ENCODE data around the gene UBE2E1. TPM values are rescaled to one million over a fixed set of nuclear protein-coding genes. Genes with fewer than 3 reads are reported as not detected.

Gene UBE2E1
- total and polyA plus RNA-seq, 2 donors (not counting 1 experiment from before 2014, with no cell fraction given), result 46.7 to 63.7 TPM

- TF ChIP-seq CTCF (IDR thresholded peaks at IDR 0.05) (no peak), EZH2 (IDR thresholded peaks at IDR 0.05; ENCODE audit: borderline replicate concordance, insufficient read depth, low read depth, low read length, poor library complexity, severe bottlenecking) (no peak)
- Histone ChIP-seq H3K9me3 (ENCODE audit: control extremely low read depth in 1 of 3, control insufficient read depth in 2 of 3, insufficient read depth in 1 of 3, low read length in 2 of 3) (no peaks in the 10 kb centered on the region), H2AFZ (ENCODE audit: insufficient read depth, low read depth, low read length, poor library complexity, severe bottlenecking) (peak overlapping the region; percentile 82), H3K27me3 (replicated peaks in 1 of 4; ENCODE audit: control extremely low read depth in 1 of 4, control insufficient read depth in 3 of 4, insufficient read depth in 4 of 4, low read length in 3 of 4) (no peaks in the 10 kb centered on the region), H3K4me2 (replicated peaks; ENCODE audit: low read depth, low read length, poor library complexity, severe bottlenecking) (peak overlapping the region; percentile 99), H3K4me3 (ENCODE audit: control extremely low read depth in 1 of 5, extremely low read depth in 1 of 5, insufficient read depth in 1 of 5, low read depth in 2 of 5, low read length in 4 of 5) (peak overlapping the region in 4 of 5 experiments; percentile 55 to 76 (median 61)), H3K36me3 (replicated peaks in 1 of 2; ENCODE audit: control extremely low read depth in 1 of 2, control insufficient read depth in 1 of 2, extremely low read depth in 1 of 2, insufficient read depth in 2 of 2, low read length in 1 of 2) (no peaks in the 10 kb centered on the region), H3K27ac (ENCODE audit: low read length in 2 of 2) (peak overlapping the region; percentile 10 to 41), H3K4me1 (ENCODE audit: control insufficient read depth in 2 of 2, insufficient read depth in 2 of 2, low read length in 2 of 2) (peaks cover 31 to 35% of the 10 kb centered on the region in 2 donors), H3K9ac (ENCODE audit: low read length) (peak overlapping the region; percentile 86), H4K20me1 (ENCODE audit: control insufficient read depth, insufficient read depth, low read length, poor library complexity, severe bottlenecking) (no peaks in the 10 kb centered on the region), H3K79me2 (ENCODE audit: control insufficient read depth, insufficient read depth, low read length) (peaks cover 16% of the 10 kb centered on the region)
- peak overlapping the region; percentile 93 for H3K4me3 Mint-ChIP-seq
- 37% methylated on average over 4 of the region's 7 CpGs for WGBS (ENCODE audit: insufficient coverage)
- peaks cover 38% of the 10 kb centered on the region for H3K4me1 Mint-ChIP-seq
- DNase-seq (no peak), ATAC-seq (ENCODE audit: low read depth) (no peak)
- no peaks in the 10 kb centered on the region for H3K27me3 Mint-ChIP-seq
- CTCF ChIA-PET, result no interaction called here
- POLR2A ChIA-PET, result interaction anchor here (0.6 to 0.7 kb wide), 2 partner anchors 92 to 113 kb away, joined by 3 to 8 read pairs; no protein-coding TSS in a partner anchor
- peak overlapping the region; percentile 88 for H3K27ac Mint-ChIP-seq
- intact Hi-C loops (cut with micrococcal nuclease), result loop anchor here (1.0 to 10.0 kb wide), 4 partner anchors 140 to 1860 kb away; partner anchors contain the start of genes NR1D2, TOP2B and UBE2E2
- no peaks in the 10 kb centered on the region for H3K9me3 Mint-ChIP-seq (ENCODE audit: insufficient read depth)
These were observed 534 bp upstream of the UBE2E1 start for GRCh38 chr3:23805210-23805632.

All from B cell (primary cell).